ENCODE measurements around the gene PRPF38B. TPM values are rescaled to one million over a fixed set of nuclear protein-coding genes. Genes with fewer than 3 reads are reported as not detected.

The PRPF38B gene
- polyA plus RNA-seq, 1 experiment = 35.6 TPM

DNA sequence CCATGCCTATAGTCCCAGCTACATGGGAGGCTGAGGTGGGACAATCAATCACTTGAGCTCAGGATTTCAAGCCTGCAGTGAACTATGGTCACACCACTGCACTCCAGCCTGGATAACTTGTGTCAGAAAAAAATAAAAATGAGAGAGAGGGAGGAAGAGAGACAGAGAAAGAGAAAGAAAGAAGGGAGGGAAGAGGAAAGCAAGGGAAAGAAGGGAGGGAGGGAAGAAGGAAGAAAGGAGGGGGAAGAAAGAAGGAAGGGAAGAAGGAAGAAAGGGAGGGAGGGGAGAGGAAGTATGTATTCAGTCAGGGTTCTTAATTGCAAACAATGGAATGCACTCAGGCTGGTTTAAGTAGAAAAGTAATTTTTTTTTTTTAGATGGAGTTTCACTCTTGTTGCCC, 23.3 kb upstream of the PRPF38B start:
- ChIA-PET CTCF (no interaction called here), POLR2A (no interaction called here)
- H3K27me3 ChIP-seq (ENCODE audit: control insufficient read depth, insufficient read depth, low read length) = peaks cover 3% of the 10 kb centered on the region
- TF ChIP-seq CTCF (IDR thresholded peaks at IDR 0.05; ENCODE audit: low read depth, low read length) = no peak
- H3K4me3 ChIP-seq (ENCODE audit: low read depth, low read length) = no peak overlapping the region
- no peaks in the 10 kb centered on the region; the same call in 1 of the 2 replicates for H3K9me3 ChIP-seq (ENCODE audit: control insufficient read depth, insufficient read depth, low read length)
- no peak overlapping the region for H3K27ac ChIP-seq (ENCODE audit: low read depth, low read length)
- DNase-seq (ENCODE audit: low read depth, low spot score) = no peak

GRCh38 chr1:108669679-108670078, 22.4 kb upstream of the PRPF38B start:
- Histone ChIP-seq H3K9me3 (ENCODE audit: control insufficient read depth, insufficient read depth, low read length) (no peaks in the 10 kb centered on the region; the same call in 1 of the 2 replicates), H3K4me3 (ENCODE audit: low read depth, low read length) (no peak overlapping the region), H3K27ac (ENCODE audit: low read depth, low read length) (no peak overlapping the region), H3K27me3 (ENCODE audit: control insufficient read depth, insufficient read depth, low read length) (peaks cover 3% of the 10 kb centered on the region)
- no peak for TF ChIP-seq CTCF (IDR thresholded peaks at IDR 0.05; ENCODE audit: low read depth, low read length)
- ChIA-PET CTCF (interaction anchor here (0.6 kb wide), 1 partner anchor 13 kb away, joined by 3 read pairs; no protein-coding TSS in a partner anchor), POLR2A (no interaction called here)
- DNase-seq (ENCODE audit: low read depth, low spot score) = no peak

GRCh38 chr1:108670131-108670773, 21.9 kb upstream of the PRPF38B start:
- no peak for TF ChIP-seq CTCF (IDR thresholded peaks at IDR 0.05; ENCODE audit: low read depth, low read length)
- Histone ChIP-seq H3K9me3 (ENCODE audit: control insufficient read depth, insufficient read depth, low read length) (no peaks in the 10 kb centered on the region; the same call in 1 of the 2 replicates), H3K27ac (ENCODE audit: low read depth, low read length) (no peak overlapping the region), H3K4me3 (ENCODE audit: low read depth, low read length) (no peak overlapping the region), H3K27me3 (ENCODE audit: control insufficient read depth, insufficient read depth, low read length) (peaks cover 3% of the 10 kb centered on the region)
- POLR2A ChIA-PET = no interaction called here
- DNase-seq (ENCODE audit: low read depth, low spot score) = no peak
- CTCF ChIA-PET = no interaction called here

GRCh38 chr1:108671143-108671542, 21.0 kb upstream of the PRPF38B start:
- Histone ChIP-seq H3K9me3 (ENCODE audit: control insufficient read depth, insufficient read depth, low read length) (no peaks in the 10 kb centered on the region; the same call in 1 of the 2 replicates), H3K4me3 (ENCODE audit: low read depth, low read length) (no peak overlapping the region), H3K27me3 (ENCODE audit: control insufficient read depth, insufficient read depth, low read length) (peaks cover 3% of the 10 kb centered on the region), H3K27ac (ENCODE audit: low read depth, low read length) (no peak overlapping the region)
- CTCF ChIA-PET = no interaction called here
- TF ChIP-seq CTCF (IDR thresholded peaks at IDR 0.05; ENCODE audit: low read depth, low read length) = no peak
- POLR2A ChIA-PET = no interaction called here
- no peak for DNase-seq (ENCODE audit: low read depth, low spot score)

DNA sequence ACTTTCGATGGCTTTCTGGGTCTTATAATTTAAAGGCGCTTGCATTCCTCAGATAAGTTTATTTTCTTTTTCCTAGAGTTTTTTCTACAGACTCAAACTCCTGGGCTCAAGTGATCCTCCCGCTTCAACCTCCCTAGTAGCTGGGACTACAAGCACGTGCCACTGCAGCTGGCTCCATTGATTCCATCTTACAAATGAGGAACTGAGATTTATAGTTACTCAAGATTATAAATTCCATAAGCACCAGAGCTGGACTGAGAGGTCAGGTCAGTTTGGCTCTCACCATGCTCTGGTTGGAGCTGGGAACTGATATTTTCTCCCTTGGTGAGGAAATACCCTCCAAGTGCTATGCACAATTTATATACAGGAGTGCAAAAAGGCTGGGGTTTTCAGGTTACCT, 13.4 kb upstream of the PRPF38B start:
- TF ChIP-seq CTCF (IDR thresholded peaks at IDR 0.05; ENCODE audit: low read depth, low read length) = no peak
- ChIA-PET POLR2A (no interaction called here), CTCF (no interaction called here)
- no peak for DNase-seq (ENCODE audit: low read depth, low spot score)
- Histone ChIP-seq H3K27ac (ENCODE audit: low read depth, low read length) (no peak overlapping the region), H3K4me3 (ENCODE audit: low read depth, low read length) (no peak overlapping the region), H3K9me3 (ENCODE audit: control insufficient read depth, insufficient read depth, low read length) (no peaks in the 10 kb centered on the region), H3K27me3 (ENCODE audit: control insufficient read depth, insufficient read depth, low read length) (no peaks in the 10 kb centered on the region)
